CD14-positive monocyte (primary cell): ENCODE measurements around the gene CYTH3. TPM values are rescaled to one million over a fixed set of nuclear protein-coding genes. Genes with fewer than 3 reads are reported as not detected.
A peak's percentile ranks its signal among the peaks of the same experiment; 100 is the strongest.
"Not testable (repeated sequence)": the region's sequence is repeated elsewhere in the genome, so short reads cannot be mapped to it uniquely, and the experiment has no call there.

Source experiments
- DNase-seq, 3 donors: peaks; one replicate each; pipeline ENCODE4 v3.0.0-alpha.2; 2011 to 2022
- H2AFZ ChIP-seq: 2 replicates; pipeline ENCODE4 v1.6.0; 2012; ENCODE audit warnings: mild to moderate bottlenecking, low read depth, low read length, inconsistent platforms; ENCODE audit not compliant: insufficient read depth, poor library complexity, severe bottlenecking
- H3K27ac ChIP-seq, 2 donors: 1 replicate in 1 of 2; 2 replicates in 1 of 2; pipeline ENCODE4 v1.5.1; 2012 to 2013; ENCODE audit warnings: low read length in 2 of 2, control low read depth in 1 of 2, inconsistent platforms in 1 of 2, low read depth in 1 of 2, mild to moderate bottlenecking in 1 of 2
- H3K27me3 ChIP-seq, 2 donors: one replicate each; pipeline versions ENCODE4 v1.6.0 to v1.6.1; 2011 to 2013; ENCODE audit warnings: low read length in 2 of 2; ENCODE audit not compliant: control insufficient read depth in 2 of 2, insufficient read depth in 2 of 2
- H3K36me3 ChIP-seq, 2 donors: replicated peaks in 1 of 2; 1 replicate in 1 of 2; 2 replicates in 1 of 2; pipeline versions ENCODE4 v1.5.1 to v1.6.1; 2012 to 2013; ENCODE audit warnings: low read length in 2 of 2, control low read depth in 1 of 2, inconsistent platforms in 1 of 2, mild to moderate bottlenecking in 1 of 2; ENCODE audit not compliant: insufficient read depth in 2 of 2, control insufficient read depth in 1 of 2
- H3K4me1 ChIP-seq, 2 donors: 1 replicate in 1 of 2; 2 replicates in 1 of 2; pipeline versions ENCODE4 v1.5.1 to v1.6.1; 2012 to 2013; ENCODE audit warnings: low read length in 2 of 2, control low read depth in 1 of 2, inconsistent platforms in 1 of 2, mild to moderate bottlenecking in 1 of 2, moderate library complexity in 1 of 2; ENCODE audit not compliant: insufficient read depth in 2 of 2, control insufficient read depth in 1 of 2
- H3K4me2 ChIP-seq: replicated peaks from 2 replicates; pipeline ENCODE3; 2012; ENCODE audit warnings: low read length, moderate library complexity, mild to moderate bottlenecking; ENCODE audit not compliant: poor library complexity, severe bottlenecking; ENCODE audit errors: extremely low read depth
- H3K4me3 ChIP-seq, 3 experiments: fragments of 200-600 bp in 1 of 3; sonication (generic) in 1 of 3; replicated peaks in 1 of 3; 1 replicate in 2 of 3; 2 replicates in 1 of 3; pipeline ENCODE4 v1.5.1; 2011 to 2013; ENCODE audit warnings: low read length in 3 of 3, mild to moderate bottlenecking in 3 of 3, control low read depth in 2 of 3, low read depth in 2 of 3, inconsistent platforms in 1 of 3, moderate library complexity in 1 of 3
- H3K79me2 ChIP-seq: 2 replicates; pipeline ENCODE4 v1.6.0; 2012; ENCODE audit warnings: mild to moderate bottlenecking, control low read depth, inconsistent platforms, low read length, moderate library complexity; ENCODE audit not compliant: insufficient read depth
- H3K9ac ChIP-seq: 2 replicates; pipeline ENCODE4 v1.6.0; 2017; ENCODE audit warnings: low read length, mild to moderate bottlenecking; ENCODE audit not compliant: insufficient read depth, poor library complexity, severe bottlenecking
- H3K9me3 ChIP-seq, 2 donors: replicated peaks in 1 of 2; 1 replicate in 1 of 2; 2 replicates in 1 of 2; pipeline versions ENCODE4 v1.5.1 to v1.6.1; 2012 to 2013; ENCODE audit warnings: low read length in 2 of 2, control low read depth in 1 of 2; ENCODE audit not compliant: control insufficient read depth in 1 of 2, insufficient read depth in 1 of 2
- H4K20me1 ChIP-seq: 2 replicates; pipeline ENCODE4 v1.6.0; 2012; ENCODE audit warnings: mild to moderate bottlenecking, low read length, control low read depth, moderate library complexity; ENCODE audit not compliant: insufficient read depth
- H3K27ac Mint-ChIP-seq, 7 donors: one replicate each; pipeline ENCODE4 v1.8.0; 2020; ENCODE audit warnings: mild to moderate bottlenecking in 7 of 7, mixed read lengths in 7 of 7, moderate library complexity in 6 of 7, inconsistent platforms in 2 of 7
- H3K27me3 Mint-ChIP-seq, 3 donors: one replicate each; pipeline ENCODE4 v1.8.0; 2021 to 2022; ENCODE audit warnings: low read depth in 3 of 3, mild to moderate bottlenecking in 3 of 3, mixed read lengths in 3 of 3, moderate library complexity in 3 of 3, inconsistent platforms in 1 of 3
- H3K36me3 Mint-ChIP-seq, 2 donors: one replicate each; pipeline ENCODE4 v1.8.0; 2020; ENCODE audit warnings: mixed read lengths in 2 of 2, inconsistent platforms in 1 of 2, mild to moderate bottlenecking in 1 of 2
- H3K4me1 Mint-ChIP-seq: one replicate; pipeline ENCODE4 v1.8.0; 2020; ENCODE audit warnings: mild to moderate bottlenecking, mixed read lengths
- H3K4me3 Mint-ChIP-seq, 2 donors: one replicate each; pipeline ENCODE4 v1.8.0; 2020; ENCODE audit warnings: mild to moderate bottlenecking in 2 of 2, mixed read lengths in 2 of 2, moderate library complexity in 1 of 2
- H3K9me3 Mint-ChIP-seq, 7 donors: one replicate each; pipeline ENCODE4 v1.8.0; 2020 to 2022; ENCODE audit warnings: mixed read lengths in 7 of 7, mild to moderate bottlenecking in 6 of 7, moderate library complexity in 6 of 7, inconsistent platforms in 2 of 7
- WGBS: methylation state at CpG from one replicate; pipeline ENCODE4 v1.1.5; 2013; ENCODE audit warnings: missing lambda C conversion rate; ENCODE audit not compliant: insufficient coverage; 5-methylcytosine and 5-hydroxymethylcytosine counted together
- intact Hi-C, 2 donors: fragments of 100-400 bp; cut with micrococcal nuclease; formaldehyde crosslinking; loops; one replicate each; pipeline versions ENCODE4 v1.15.0 to v1.15.1; 2023
- polyA plus RNA-seq, 3 donors: library from polyadenylated mRNA; depleted of rRNA in 1 of 3; unstranded in 2 of 3; stranded (reverse) in 1 of 3; fragments of 300-500 nt in 2 of 3; fragments of >200 nt in 1 of 3; fragmentation: Illumina TruSeq in 2 of 3; gene quantifications; 1 replicate in 2 of 3; 2 replicates in 1 of 3; pipeline ENCODE4 v1.2.3, GENCODE V29; 2012 to 2021
- TF ChIP-seq, protein P1 (sequence below): fragments of 200-600 bp; IDR thresholded peaks from one replicate; pipeline ENCODE4 v1.8.0; 2022; ENCODE audit warnings: antibody characterized with exemption, mild to moderate bottlenecking

The CYTH3 gene
- polyA plus RNA-seq, 3 donors: 1.3 to 8.5 (median 1.4) TPM

DNA sequence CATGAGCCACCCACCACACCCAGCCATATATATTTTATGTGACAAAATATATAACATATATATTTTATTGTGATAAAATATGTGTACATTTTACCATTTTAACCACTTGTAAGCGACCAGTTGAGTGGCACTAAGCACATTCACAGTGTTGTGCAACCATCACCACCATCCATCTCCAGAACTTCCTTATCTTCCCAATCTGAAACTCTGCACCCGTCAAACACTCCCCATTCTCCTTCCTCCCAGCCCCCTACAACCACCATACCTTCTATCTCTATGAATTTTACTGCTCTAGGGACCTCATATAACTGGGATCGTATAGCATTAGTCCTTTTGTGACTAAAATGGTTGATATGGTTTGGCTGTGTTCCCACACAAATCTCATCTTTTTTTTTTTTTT lies 20.8 kb upstream of the CYTH3 start:
- Histone ChIP-seq H3K27ac (no peak overlapping the region), H3K4me1 (peaks cover 0 to 5% of the 10 kb centered on the region in 2 donors), H3K79me2 (no peaks in the 10 kb centered on the region), H3K9me3 (peaks cover 0 to 2% of the 10 kb centered on the region in 2 donors), H4K20me1 (no peaks in the 10 kb centered on the region), H3K36me3 (no peaks in the 10 kb centered on the region), H3K27me3 (no peaks in the 10 kb centered on the region), H3K4me3 (no peak overlapping the region), H3K4me2 (no peak overlapping the region), H2AFZ (no peak overlapping the region), H3K9ac (no peak overlapping the region)
- peak in 2 of 3 donors; percentile 15 to 29 for DNase-seq
- H3K27ac Mint-ChIP-seq: no peak overlapping the region
- peaks cover 1 to 12% (median 1%) of the 10 kb centered on the region in 3 donors for H3K27me3 Mint-ChIP-seq
- H3K36me3 Mint-ChIP-seq: no peaks in the 10 kb centered on the region
- peaks cover 0 to 10% (median 5%) of the 10 kb centered on the region in 7 donors for H3K9me3 Mint-ChIP-seq
- peaks cover 3% of the 10 kb centered on the region for H3K4me1 Mint-ChIP-seq
- H3K4me3 Mint-ChIP-seq: no peak overlapping the region
- TF ChIP-seq, protein P1, sequence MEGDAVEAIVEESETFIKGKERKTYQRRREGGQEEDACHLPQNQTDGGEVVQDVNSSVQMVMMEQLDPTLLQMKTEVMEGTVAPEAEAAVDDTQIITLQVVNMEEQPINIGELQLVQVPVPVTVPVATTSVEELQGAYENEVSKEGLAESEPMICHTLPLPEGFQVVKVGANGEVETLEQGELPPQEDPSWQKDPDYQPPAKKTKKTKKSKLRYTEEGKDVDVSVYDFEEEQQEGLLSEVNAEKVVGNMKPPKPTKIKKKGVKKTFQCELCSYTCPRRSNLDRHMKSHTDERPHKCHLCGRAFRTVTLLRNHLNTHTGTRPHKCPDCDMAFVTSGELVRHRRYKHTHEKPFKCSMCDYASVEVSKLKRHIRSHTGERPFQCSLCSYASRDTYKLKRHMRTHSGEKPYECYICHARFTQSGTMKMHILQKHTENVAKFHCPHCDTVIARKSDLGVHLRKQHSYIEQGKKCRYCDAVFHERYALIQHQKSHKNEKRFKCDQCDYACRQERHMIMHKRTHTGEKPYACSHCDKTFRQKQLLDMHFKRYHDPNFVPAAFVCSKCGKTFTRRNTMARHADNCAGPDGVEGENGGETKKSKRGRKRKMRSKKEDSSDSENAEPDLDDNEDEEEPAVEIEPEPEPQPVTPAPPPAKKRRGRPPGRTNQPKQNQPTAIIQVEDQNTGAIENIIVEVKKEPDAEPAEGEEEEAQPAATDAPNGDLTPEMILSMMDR: no peak
- intact Hi-C loops: no loop called here
- WGBS: 0% methylated on average over 1 of the region's 3 CpGs

DNA sequence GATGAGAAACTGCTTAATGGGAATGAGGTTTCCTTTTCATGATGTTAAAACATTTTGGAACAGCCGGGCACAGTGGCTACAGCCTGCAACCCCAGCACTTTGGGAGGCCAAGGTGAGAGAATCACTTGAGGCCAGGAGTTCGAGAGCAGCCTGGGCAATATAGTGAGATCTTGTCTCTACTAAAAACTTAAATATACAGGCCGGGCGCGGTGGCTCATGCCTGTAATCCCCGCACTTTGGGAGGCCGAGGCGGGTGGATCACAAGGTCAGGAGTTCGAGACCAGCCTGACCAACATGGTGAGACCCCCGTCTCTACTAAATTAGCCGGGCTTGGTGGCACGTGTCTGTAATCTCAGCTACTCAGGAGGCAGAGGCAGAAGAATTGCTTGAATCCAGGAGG lies 19.5 kb upstream of the CYTH3 start:
- H3K4me3 Mint-ChIP-seq, H3K27ac ChIP-seq, H2AFZ ChIP-seq, DNase-seq, H3K4me3 ChIP-seq, H3K9me3 ChIP-seq, H3K27me3 ChIP-seq, H3K27ac Mint-ChIP-seq, intact Hi-C loops, H3K4me2 ChIP-seq, H3K9ac ChIP-seq, H4K20me1 ChIP-seq, H3K79me2 ChIP-seq, H3K4me1 Mint-ChIP-seq, H3K36me3 ChIP-seq, H3K36me3 Mint-ChIP-seq, H3K4me1 ChIP-seq: not testable (repeated sequence)
- H3K9me3 Mint-ChIP-seq: peaks cover 0 to 13% (median 8%) of the 10 kb centered on the region in 7 donors
- H3K27me3 Mint-ChIP-seq: peaks cover 0 to 11% (median 2%) of the 10 kb centered on the region in 3 donors
- WGBS: 95% methylated on average over 10 of the region's 12 CpGs
